ENCODE measurements around the gene NUTM1.

The NUTM1 gene, protein sequence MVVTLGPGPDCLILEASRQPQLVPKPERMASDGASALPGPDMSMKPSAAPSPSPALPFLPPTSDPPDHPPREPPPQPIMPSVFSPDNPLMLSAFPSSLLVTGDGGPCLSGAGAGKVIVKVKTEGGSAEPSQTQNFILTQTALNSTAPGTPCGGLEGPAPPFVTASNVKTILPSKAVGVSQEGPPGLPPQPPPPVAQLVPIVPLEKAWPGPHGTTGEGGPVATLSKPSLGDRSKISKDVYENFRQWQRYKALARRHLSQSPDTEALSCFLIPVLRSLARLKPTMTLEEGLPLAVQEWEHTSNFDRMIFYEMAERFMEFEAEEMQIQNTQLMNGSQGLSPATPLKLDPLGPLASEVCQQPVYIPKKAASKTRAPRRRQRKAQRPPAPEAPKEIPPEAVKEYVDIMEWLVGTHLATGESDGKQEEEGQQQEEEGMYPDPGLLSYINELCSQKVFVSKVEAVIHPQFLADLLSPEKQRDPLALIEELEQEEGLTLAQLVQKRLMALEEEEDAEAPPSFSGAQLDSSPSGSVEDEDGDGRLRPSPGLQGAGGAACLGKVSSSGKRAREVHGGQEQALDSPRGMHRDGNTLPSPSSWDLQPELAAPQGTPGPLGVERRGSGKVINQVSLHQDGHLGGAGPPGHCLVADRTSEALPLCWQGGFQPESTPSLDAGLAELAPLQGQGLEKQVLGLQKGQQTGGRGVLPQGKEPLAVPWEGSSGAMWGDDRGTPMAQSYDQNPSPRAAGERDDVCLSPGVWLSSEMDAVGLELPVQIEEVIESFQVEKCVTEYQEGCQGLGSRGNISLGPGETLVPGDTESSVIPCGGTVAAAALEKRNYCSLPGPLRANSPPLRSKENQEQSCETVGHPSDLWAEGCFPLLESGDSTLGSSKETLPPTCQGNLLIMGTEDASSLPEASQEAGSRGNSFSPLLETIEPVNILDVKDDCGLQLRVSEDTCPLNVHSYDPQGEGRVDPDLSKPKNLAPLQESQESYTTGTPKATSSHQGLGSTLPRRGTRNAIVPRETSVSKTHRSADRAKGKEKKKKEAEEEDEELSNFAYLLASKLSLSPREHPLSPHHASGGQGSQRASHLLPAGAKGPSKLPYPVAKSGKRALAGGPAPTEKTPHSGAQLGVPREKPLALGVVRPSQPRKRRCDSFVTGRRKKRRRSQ

GRCh38 chr15:34342737-34343575 lies at the start of gene NUTM1, which contains the start of gene NOP10:
NUTM1 (plus strand) TSS chr15:34343315; CDS start chr15:34343697, 382 bp downstream.
NOP10 (minus strand) TSS chr15:34343136; CDS start chr15:34343073, 63 bp downstream.
- peak; percentile 98 for DNase-seq (ENCODE audit: low read depth, low spot score)

GRCh38 chr15:34297059-34297458 lies 46.1 kb upstream of the NUTM1 start:
- DNase-seq (ENCODE audit: low read depth, low spot score): no peak

- DNase-seq (ENCODE audit: low read depth, low spot score): no peak
These were observed 42.1 kb upstream of the NUTM1 start for GRCh38 chr15:34301058-34301457.

DNA sequence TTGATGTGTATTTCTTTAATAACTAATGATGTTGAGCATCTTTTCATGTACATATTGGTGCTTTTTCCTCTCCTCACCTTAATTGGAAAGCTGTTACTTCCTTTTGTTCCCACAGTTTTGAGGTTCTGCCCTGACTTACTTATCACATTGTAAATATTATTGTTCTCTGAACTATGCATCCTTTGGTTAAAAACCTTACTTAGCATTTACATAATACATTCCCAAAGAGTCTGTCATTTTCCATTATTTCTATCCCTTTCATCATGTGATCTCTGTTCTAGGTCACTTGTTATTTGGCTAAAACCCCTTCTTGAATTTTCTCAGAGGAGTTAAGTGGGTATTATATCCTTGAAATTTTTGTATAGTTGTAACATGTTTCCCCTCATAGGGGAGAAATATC lies 38.5 kb upstream of the NUTM1 start:
- no peak for DNase-seq (ENCODE audit: low read depth, low spot score)

GRCh38 chr15:34311563-34311962 lies 31.6 kb upstream of the NUTM1 start:
- no peak for DNase-seq (ENCODE audit: low read depth, low spot score)

- no peak for DNase-seq (ENCODE audit: low read depth, low spot score)
These were observed 28.3 kb upstream of the NUTM1 start for GRCh38 chr15:34314491-34315490.

- peak; percentile 75 for DNase-seq (ENCODE audit: low read depth, low spot score)
These were observed 24.6 kb upstream of the NUTM1 start for GRCh38 chr15:34318277-34319079.

DNA sequence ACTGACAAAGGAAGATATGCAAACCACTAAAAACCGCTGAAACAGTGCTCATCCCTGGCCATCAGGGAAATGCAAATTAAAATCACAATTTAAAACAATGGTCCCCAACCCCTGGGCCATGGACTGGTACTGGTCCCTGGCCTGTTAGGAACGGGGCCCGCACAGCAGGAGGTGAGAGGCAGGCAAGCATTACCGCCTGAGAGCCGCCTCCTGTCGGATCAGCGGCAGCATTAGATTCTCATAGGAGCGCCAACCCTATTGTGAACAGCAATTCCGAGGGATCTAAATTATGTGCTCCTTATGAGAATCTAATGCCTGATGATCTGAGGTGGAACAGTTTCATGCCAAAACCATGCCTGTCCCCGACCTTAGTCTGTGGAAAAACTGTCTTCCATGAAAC lies 19.9 kb upstream of the NUTM1 start:
- no peak for DNase-seq (ENCODE audit: low read depth, low spot score)

GRCh38 chr15:34324933-34325332 lies 18.2 kb upstream of the NUTM1 start:
- no peak for DNase-seq (ENCODE audit: low read depth, low spot score)

DNA sequence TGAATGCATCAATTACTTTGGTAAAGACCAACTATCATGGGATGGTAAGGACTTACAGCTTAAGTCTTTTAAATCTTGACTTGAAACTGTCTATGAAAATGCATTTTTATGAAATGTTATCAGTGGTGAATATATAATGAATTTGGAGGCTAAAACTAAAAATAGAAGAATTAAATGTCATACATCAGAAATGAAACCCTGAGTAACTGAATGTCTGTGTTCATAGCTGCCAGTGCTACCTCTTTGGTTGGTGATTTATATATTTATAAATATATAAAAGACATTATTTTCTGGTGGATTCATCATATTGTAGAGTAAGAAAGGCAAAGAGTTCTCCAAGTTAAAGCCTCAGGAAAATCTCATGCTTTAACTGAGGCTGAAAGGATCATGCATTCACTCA lies 17.7 kb upstream of the NUTM1 start:
- DNase-seq (ENCODE audit: low read depth, low spot score): no peak

DNA sequence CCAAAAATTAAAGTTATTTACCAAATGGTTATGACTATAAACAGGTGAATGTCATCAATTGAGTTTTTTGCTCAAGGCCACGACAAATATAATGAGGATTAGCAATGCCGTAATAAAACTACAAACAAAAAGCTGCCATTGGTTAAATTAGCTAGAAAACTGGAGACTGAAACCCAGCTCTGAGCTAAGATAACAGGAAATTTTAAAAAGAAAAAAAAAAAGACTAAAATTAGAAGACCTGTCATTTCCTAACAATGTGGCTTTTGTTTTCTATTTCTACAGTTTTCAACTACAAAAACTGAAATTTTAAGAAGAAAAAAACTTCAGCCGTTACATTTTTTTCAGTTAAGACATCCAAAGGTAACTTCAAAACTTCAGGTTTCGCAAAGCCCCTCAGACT lies 15.2 kb upstream of the NUTM1 start:
- no peak for DNase-seq (ENCODE audit: low read depth, low spot score)

GRCh38 chr15:34329006-34329405 lies 14.1 kb upstream of the NUTM1 start:
- DNase-seq (ENCODE audit: low read depth, low spot score): no peak

- DNase-seq (ENCODE audit: low read depth, low spot score): no peak
These were observed 12.8 kb upstream of the NUTM1 start for GRCh38 chr15:34330279-34330678.

- no peak for DNase-seq (ENCODE audit: low read depth, low spot score)
These were observed 11.3 kb upstream of the NUTM1 start for GRCh38 chr15:34331809-34332208.

- no peak for DNase-seq (ENCODE audit: low read depth, low spot score)
These were observed 10.5 kb upstream of the NUTM1 start for GRCh38 chr15:34332553-34333120.

- DNase-seq (ENCODE audit: low read depth, low spot score): no peak
These were observed 8.4 kb upstream of the NUTM1 start for GRCh38 chr15:34334672-34335071.

- DNase-seq (ENCODE audit: low read depth, low spot score): no peak
These were observed 7.7 kb upstream of the NUTM1 start for GRCh38 chr15:34335176-34336032.
